GM21576 (cell line): Measurements from ENCODE around the gene AP3S1.
"Not testable (repeated sequence)": the region's sequence is repeated elsewhere in the genome, so short reads cannot be mapped to it uniquely, and the experiment has no call there.

ENCODE experiments used
- ATAC-seq: cut with Tn5 transposase; IDR thresholded peaks from one replicate; pipeline ENCODE4 v1.9.1; 2021; ENCODE audit warnings: mild to moderate bottlenecking, moderate library complexity; ENCODE audit not compliant: unreplicated experiment

The AP3S1 gene

DNA sequence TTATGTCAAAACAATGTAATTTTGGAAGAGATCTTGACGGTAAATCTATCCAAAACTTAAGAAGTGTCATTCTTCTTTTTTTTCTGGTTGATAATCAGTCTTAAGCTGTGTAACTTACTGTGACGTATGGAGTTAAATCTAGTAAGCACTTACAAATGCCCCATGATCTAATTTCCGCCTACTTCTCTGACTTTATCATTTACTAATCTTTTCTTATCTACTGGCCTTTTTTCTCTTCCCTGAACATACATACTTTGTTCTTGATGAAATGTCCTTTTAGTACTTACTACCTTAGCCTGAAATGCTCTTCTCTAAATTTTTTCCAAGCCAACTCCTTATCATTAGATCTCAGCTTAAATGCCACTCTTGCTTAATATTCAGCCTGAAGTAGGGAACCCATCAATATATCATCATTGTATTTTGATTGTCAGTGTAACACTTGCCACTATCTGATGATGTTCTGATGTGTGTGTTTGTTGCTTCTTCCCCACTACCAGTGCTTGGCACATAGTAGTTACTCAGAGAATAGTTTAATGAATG, 27.6 kb downstream of the AP3S1 start:
- no peak for ATAC-seq

DNA sequence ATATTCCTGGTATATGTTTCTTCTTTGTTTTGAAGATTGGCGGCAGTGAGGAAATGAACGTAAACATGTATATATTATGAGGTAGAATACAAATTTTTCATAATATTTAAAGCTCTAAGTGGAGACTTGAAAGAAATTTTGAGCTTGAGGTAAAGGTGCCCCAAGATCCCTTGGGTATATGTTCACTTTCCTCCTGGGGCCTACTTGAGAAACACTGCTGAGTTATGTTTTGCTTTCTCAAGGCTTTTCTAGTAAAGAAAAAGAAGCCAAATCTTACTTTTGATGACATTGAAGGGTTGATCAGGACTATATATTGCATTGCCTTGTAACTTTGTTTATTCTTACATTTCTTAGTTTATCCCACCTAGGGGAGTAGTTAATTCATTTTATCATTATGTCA, 30.7 kb downstream of the AP3S1 start:
- no peak for ATAC-seq

- ATAC-seq, result no peak
Observed at GRCh38 chr5:115873392-115873791, 31.7 kb downstream of the AP3S1 start.

DNA sequence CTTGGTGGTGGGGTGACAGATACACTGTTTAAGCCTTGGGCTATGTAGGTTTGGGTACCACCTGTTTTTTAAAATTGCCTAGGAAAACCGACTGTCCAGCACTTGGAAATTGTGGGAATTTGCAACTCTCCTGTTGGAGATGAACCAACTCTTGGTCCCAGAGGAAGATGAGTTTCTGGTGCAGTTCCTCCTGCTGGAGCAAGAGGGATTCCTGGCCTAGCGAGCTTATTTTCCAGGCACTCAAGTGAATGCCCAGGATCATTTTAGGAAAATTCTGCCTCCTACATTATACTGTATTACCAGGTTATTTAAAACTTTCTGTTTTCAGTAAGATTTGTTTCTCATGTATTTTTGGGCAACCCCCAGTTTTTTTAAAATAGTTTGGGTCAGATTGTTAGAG, 33.7 kb downstream of the AP3S1 start:
- no peak for ATAC-seq

DNA sequence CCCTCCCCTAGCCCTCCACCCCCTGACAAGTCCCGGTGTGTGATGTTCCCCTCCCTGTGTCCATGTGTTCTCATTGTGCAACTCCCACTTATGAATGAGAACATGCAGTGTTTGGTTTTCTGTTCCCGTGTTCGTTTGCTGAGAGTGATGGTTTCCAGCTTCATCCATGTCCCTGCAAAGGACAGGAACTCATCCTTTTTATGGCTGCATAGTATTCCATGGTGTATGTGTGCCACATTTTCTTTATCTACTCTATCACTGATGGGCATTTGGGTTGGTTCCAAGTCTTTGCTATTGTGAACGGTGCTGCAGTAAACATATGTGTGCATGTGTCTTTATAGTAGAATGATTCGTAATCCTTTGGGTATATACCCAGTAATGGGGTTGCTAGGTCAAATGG, 35.6 kb downstream of the AP3S1 start:
- ATAC-seq, result not testable (repeated sequence)

GRCh38 chr5:115882434-115882833, 40.7 kb downstream of the AP3S1 start:
- ATAC-seq, result not testable (repeated sequence)

DNA sequence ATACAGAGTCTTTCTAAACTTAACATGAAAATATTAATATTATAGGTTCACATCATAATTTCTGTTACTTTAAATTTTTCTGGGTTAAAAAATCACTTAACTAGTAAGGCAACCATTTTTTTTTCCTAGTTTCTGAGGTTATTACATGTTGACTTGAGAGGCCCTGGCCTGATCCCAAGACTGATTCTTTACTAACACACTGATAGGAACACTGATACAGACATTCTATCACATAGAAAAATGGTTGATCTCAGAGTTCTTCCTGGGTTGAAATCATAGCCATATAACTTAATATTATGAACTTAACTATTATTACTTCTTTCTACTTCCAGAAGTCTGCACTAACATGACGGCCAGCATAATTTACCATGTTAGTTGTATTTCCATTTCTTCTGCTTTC, 43.0 kb downstream of the AP3S1 start:
- no peak for ATAC-seq

- not testable (repeated sequence) for ATAC-seq
Observed at GRCh38 chr5:115885208-115885607, 43.5 kb downstream of the AP3S1 start.

DNA sequence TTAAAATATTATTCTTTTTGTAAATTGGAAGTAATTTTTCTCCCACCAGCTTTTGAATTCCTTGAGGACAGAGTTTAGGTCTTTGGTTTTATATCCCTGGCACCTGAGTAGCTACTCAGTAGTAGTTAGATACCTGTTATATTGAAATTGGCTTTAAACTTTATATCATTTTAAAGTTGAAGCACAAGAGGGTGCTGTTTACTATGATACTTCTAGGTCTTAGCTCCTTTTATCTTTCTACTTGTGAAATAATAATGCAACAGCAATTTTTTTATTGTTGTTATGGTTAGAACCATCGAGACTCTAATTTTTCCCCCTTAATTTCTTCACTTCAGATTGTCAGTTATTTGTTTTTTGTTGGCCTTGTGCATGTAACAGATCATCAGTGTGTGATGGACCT, 46.3 kb downstream of the AP3S1 start:
- no peak for ATAC-seq

DNA sequence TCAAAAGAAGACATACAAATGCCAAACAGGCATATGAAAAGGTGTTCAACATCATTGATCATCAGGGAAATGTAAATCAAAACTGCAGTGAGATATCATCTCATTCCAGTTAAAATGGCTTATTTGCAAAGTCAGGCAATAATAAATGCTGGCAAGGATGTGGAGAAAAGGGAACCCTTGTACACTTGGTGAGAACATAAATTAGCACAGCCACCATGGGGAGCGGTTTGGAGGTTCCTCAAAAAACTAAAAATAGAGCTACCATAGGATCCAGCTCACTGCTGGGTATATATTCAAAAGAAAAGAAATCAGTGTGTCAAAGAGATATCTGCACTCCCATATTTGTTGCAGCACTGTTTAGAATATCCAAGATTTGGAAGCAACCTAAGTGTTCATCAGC, 50.3 kb downstream of the AP3S1 start:
- no peak for ATAC-seq

GRCh38 chr5:115894342-115894741, 52.6 kb downstream of the AP3S1 start:
- ATAC-seq, result no peak

DNA sequence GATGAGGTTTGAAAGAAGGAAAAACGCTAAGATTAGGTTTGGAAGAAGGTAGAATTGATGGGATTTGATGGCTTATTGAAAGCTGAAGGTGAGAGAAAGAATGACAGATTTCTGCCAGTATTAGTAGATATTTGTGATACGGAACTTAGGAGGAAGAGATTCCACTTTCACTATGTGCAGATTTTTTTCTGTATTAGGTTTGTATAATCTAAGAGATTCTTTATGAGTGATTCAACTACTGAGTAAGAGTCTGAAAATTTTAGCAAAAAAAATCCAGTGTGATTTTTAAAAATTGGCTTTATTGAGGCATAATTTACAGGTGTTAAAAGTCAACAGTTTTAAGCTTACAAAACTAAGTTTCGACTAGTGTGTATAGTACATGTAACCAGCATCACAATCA, 54.1 kb downstream of the AP3S1 start:
- ATAC-seq, result no peak

DNA sequence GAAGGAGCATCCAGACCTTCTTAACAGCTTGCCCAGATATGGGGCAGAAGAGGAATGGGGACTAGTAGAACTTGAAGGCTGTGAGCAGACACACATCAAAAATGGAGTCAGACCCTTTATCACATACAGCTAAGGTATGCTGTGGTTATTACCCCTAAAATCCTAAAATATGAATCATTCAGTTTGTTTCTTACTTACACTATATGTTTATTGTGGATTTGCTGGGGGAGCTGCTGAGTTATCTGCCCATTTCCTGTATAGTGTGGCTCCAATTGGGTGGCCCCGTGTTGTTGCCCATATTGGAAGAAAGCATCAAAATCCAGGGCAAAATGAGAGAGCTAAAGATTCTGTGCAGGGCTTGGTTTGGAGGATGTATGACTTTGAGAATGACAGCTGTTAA, 56.9 kb downstream of the AP3S1 start:
- no peak for ATAC-seq

DNA sequence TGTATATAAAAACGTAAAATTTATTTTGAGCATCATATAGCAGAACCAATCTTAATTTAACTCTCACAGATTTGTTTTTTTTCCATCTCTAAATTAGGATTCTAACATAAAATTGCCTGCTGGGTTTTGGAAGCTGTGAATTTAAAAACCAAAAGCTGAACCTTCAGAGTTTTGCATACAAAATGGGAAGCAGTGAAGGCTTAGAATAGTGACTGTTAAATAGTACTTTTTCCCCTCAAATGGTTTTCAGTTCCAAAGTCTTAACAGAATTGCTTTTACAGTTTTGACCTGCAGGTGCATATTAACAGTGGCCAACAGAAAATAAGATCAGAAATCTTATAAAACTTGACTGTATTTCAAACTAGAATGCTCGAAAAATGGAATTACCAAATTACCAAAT, 65.4 kb downstream of the AP3S1 start:
- ATAC-seq, result no peak

DNA sequence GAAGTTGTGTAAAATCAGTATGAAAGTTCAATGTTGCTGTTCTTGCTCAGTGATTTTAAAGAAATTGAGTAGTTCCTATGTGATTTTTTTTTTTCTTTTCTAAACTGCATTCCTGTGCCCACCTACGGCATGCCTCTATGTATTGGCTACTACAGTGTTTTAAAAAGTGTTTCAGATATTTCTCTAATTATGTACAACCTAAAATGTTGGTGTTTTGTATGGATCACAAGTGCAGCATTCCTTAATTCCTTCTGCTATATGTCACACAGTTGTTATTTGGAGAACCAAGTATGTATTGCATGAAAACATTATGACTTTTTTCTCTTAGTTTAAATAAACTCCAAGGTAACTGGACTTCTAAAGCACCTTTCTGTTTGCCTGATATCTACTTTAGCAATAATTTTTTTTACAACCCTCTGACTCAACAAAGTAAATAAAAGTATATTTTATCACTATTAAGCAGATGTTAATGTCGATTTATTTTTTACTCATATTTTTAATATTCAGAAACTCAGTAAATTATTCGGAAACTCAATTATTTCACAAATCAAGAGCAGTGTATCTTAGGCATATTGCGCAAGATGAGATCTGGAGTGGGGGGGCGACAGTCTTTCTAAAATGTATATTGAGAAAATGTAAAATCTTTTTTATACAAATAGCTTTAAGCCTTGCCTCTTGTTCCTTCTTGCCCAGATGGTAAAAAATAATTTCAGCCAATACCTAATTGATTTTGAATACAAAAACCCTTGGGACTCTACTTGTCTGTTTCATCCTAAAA, 72.1 kb downstream of the AP3S1 start:
- ATAC-seq, result not testable (repeated sequence)

DNA sequence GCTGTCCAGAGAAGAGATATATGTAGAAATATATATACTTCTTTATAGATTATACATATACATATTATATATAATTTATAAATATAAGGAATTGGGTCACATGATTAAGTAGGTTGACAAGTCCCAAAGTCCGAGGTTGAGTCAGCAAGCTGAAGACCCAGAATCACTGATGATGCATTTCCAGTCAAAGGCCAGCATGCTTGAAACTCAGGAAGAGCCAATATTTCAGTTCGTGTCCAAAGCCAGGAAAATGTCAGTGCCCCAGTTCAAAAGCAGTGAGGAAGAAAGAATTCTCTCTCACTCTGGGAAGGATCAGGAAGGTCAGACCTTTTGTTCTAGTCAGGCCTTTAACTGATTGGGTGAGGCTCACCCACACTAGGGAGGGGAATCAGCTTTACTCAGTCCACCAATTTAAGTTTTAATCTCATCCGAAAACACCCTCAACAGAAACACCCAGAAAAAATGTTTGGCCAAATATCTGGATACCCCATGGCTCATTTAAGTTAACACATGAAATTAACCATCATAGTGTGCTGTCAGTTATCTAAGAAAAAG, 78.5 kb downstream of the AP3S1 start:
- no peak for ATAC-seq

GRCh38 chr5:115928578-115929407, 87.1 kb downstream of the AP3S1 start:
- ATAC-seq, result not testable (repeated sequence)

DNA sequence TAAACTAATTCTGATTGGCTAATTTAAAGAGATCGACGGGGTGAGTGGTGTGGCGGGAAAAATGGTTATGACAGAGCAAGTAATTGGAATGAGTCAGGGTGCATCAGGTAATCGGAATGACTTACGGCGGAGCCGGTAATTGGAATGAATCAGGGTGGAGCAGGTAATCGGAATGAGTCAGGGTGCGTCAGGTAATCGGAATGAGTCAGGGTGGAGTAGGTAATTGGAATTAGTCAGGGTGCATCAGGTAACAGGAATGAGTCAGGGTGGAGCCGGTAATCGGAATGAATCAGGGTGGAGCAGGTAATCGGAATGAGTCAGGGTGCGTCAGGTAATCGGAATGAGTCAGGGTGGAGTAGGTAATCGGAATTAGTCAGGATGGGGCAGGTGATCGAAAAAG, 88.4 kb downstream of the AP3S1 start:
- ATAC-seq, result not testable (repeated sequence)

- no peak for ATAC-seq
Observed at GRCh38 chr5:115930630-115931337, 89.0 kb downstream of the AP3S1 start.

GRCh38 chr5:115932991-115933390, 91.3 kb downstream of the AP3S1 start:
- no peak for ATAC-seq

GRCh38 chr5:115934388-115934974, 92.7 kb downstream of the AP3S1 start:
- no peak for ATAC-seq
